OCI-LY1 (cell line): ENCODE measurements around the gene ADARB2.

Experiments used
- H2AFZ ChIP-seq: fragments of 200-600 bp; sonication (generic), shearing (Covaris generic); 2 replicates; pipeline ENCODE4 v1.6.0; 2014; ENCODE audit warnings: antibody characterized with exemption, mild to moderate bottlenecking, low read length
- H3F3A ChIP-seq: fragments of 200-600 bp; sonication (generic), shearing (Covaris generic); 2 replicates; pipeline ENCODE4 v1.6.0; 2014; ENCODE audit warnings: mild to moderate bottlenecking, antibody characterized with exemption, low read length, moderate library complexity; ENCODE audit not compliant: insufficient read depth
- H3K27ac ChIP-seq: fragments of 200-600 bp; sonication (generic); 2 replicates; pipeline ENCODE4 v1.5.1; 2014; ENCODE audit warnings: low read length, mixed run types, mild to moderate bottlenecking, low read depth; ENCODE audit not compliant: poor library complexity, severe bottlenecking
- H3K27me3 ChIP-seq: fragments of 200-600 bp; sonication (generic); 2 replicates; pipeline ENCODE4 v1.6.0; 2014; ENCODE audit warnings: antibody characterized with exemption, mild to moderate bottlenecking, low read length, moderate library complexity; ENCODE audit not compliant: insufficient read depth
- H3K36me3 ChIP-seq: fragments of 200-600 bp; sonication (generic); 2 replicates; pipeline ENCODE4 v1.6.1; 2014; ENCODE audit warnings: mild to moderate bottlenecking, antibody characterized with exemption, low read length, moderate library complexity, mixed read lengths; ENCODE audit not compliant: insufficient read depth
- H3K4me1 ChIP-seq: fragments of 200-600 bp; sonication (generic); 2 replicates; pipeline ENCODE4 v1.5.1; 2014; ENCODE audit warnings: mild to moderate bottlenecking, low read length, moderate library complexity; ENCODE audit not compliant: insufficient read depth, severe bottlenecking
- H3K4me2 ChIP-seq: fragments of 200-600 bp; sonication (generic), shearing (Covaris generic); 2 replicates; pipeline ENCODE4 v1.6.1; 2014; ENCODE audit warnings: low read length
- H3K4me3 ChIP-seq: fragments of 200-600 bp; sonication (generic); 2 replicates; pipeline ENCODE4 v1.5.1; 2014; ENCODE audit warnings: low read length, low read depth, mild to moderate bottlenecking, mixed read lengths; ENCODE audit not compliant: poor library complexity, severe bottlenecking
- H3K79me2 ChIP-seq: fragments of 200-600 bp; shearing (Covaris generic); 2 replicates; pipeline ENCODE4 v1.6.1; 2016; ENCODE audit warnings: mixed run types, low read length, mixed read lengths; ENCODE audit not compliant: insufficient read depth
- H3K9ac ChIP-seq: fragments of 200-600 bp; sonication (generic), shearing (Covaris generic); 2 replicates; pipeline ENCODE4 v1.6.1; 2014; ENCODE audit warnings: mild to moderate bottlenecking, low read length, mixed read lengths
- H3K9me2 ChIP-seq: fragments of 200-600 bp; sonication (generic), shearing (Covaris generic); 2 replicates; pipeline ENCODE4 v1.6.1; 2014; ENCODE audit warnings: low read depth, mild to moderate bottlenecking, low read length, mixed read lengths
- H3K9me3 ChIP-seq: fragments of 200-600 bp; shearing (Covaris generic); 2 replicates; pipeline ENCODE4 v1.6.1; 2014; ENCODE audit warnings: low read length, mixed read lengths
- H4K20me1 ChIP-seq: fragments of 200-600 bp; sonication (generic), shearing (Covaris generic); 2 replicates; pipeline ENCODE4 v1.6.0; 2016; ENCODE audit warnings: mild to moderate bottlenecking, low read length; ENCODE audit not compliant: insufficient read depth
- CTCF ChIP-seq: fragments of 200-600 bp; sonication (generic), shearing (Covaris generic); IDR thresholded peaks from 2 replicates; pipeline ENCODE4 v1.5.1; 2017; ENCODE audit warnings: mild to moderate bottlenecking, antibody characterized with exemption, low read length, moderate library complexity, mixed read lengths
- EZH2 ChIP-seq: fragments of 200-600 bp; sonication (generic), shearing (Covaris generic); IDR thresholded peaks from 2 replicates; pipeline ENCODE4 v1.8.0; 2017; ENCODE audit warnings: borderline replicate concordance, mixed run types, mild to moderate bottlenecking, antibody characterized with exemption, low read length, moderate library complexity, mixed read lengths

Gene ADARB2

GRCh38 chr10:1743141-1743540 is 5.8 kb upstream of the ADARB2 start:
- H3K4me2 ChIP-seq, result no peak overlapping the region
- H3K9me2 ChIP-seq, result no peaks in the 10 kb centered on the region
- TF ChIP-seq EZH2, result no peak
- TF ChIP-seq CTCF, result no peak
- H3K9me3 ChIP-seq, result no peaks in the 10 kb centered on the region; the same call in 1 of the 2 replicates
- H3K27ac ChIP-seq, result no peak overlapping the region
- H3K27me3 ChIP-seq, result peaks cover 13% of the 10 kb centered on the region
- H2AFZ ChIP-seq, result no peak overlapping the region
- no peak overlapping the region for H3K4me3 ChIP-seq
- H3K9ac ChIP-seq, result no peak overlapping the region
- H3F3A ChIP-seq, result no peaks in the 10 kb centered on the region
- no peaks in the 10 kb centered on the region for H3K79me2 ChIP-seq
- no peaks in the 10 kb centered on the region for H3K36me3 ChIP-seq
- H3K4me1 ChIP-seq, result peaks cover 6% of the 10 kb centered on the region
- no peaks in the 10 kb centered on the region for H4K20me1 ChIP-seq

GRCh38 chr10:1741450-1741849 is 4.1 kb upstream of the ADARB2 start:
- peaks cover 6% of the 10 kb centered on the region for H3K4me1 ChIP-seq
- H3K9me2 ChIP-seq, result no peaks in the 10 kb centered on the region
- no peaks in the 10 kb centered on the region for H3K36me3 ChIP-seq
- no peaks in the 10 kb centered on the region for H3K9me3 ChIP-seq
- H3K9ac ChIP-seq, result no peak overlapping the region
- H3K27me3 ChIP-seq, result peaks cover 13% of the 10 kb centered on the region
- no peaks in the 10 kb centered on the region for H3F3A ChIP-seq
- TF ChIP-seq CTCF, result no peak
- TF ChIP-seq EZH2, result no peak
- H4K20me1 ChIP-seq, result no peaks in the 10 kb centered on the region
- no peak overlapping the region for H3K4me2 ChIP-seq
- H3K79me2 ChIP-seq, result no peaks in the 10 kb centered on the region
- H3K4me3 ChIP-seq, result no peak overlapping the region
- H3K27ac ChIP-seq, result no peak overlapping the region
- H2AFZ ChIP-seq, result no peak overlapping the region

GRCh38 chr10:1739751-1740150 is 2.4 kb upstream of the ADARB2 start:
- Histone ChIP-seq H3K9me3 (no peaks in the 10 kb centered on the region), H4K20me1 (no peaks in the 10 kb centered on the region)

More at GRCh38 chr10:1739751-1740150, 2.4 kb upstream of the ADARB2 start:
- Histone ChIP-seq H3F3A (no peaks in the 10 kb centered on the region), H3K79me2 (no peaks in the 10 kb centered on the region), H3K27ac (no peak overlapping the region), H3K4me2 (no peak overlapping the region), H3K36me3 (no peaks in the 10 kb centered on the region), H3K4me3 (no peak overlapping the region), H3K27me3 (peaks cover 13% of the 10 kb centered on the region), H3K9ac (no peak overlapping the region), H3K9me2 (no peaks in the 10 kb centered on the region), H3K4me1 (peaks cover 6% of the 10 kb centered on the region), H2AFZ (no peak overlapping the region)
- no peak for TF ChIP-seq EZH2
- TF ChIP-seq CTCF, result no peak
